Stimulated activated CD4-positive, alpha-beta T cell treated with anti-CD3 and anti-CD28 coated beads, Interleukin-4, amount 100 ng/mL, for 48 hours (primary cell): ENCODE results near the gene AKR7A3.

ENCODE experiments used
- DNase-seq, 2 donors: peaks; one replicate each; pipeline ENCODE4 v3.0.0-alpha.2; 2020; ENCODE audit warnings: low read depth in 2 of 2

Gene AKR7A3

GRCh38 chr1:19251305-19252196, 37.0 kb downstream of the AKR7A3 start, which contains the start of the genes EMC1 and MRTO4:
Gene EMC1, minus strand, starts transcription at chr1:19251524. Its CDS starts 15 bp downstream, at chr1:19251509.
Gene MRTO4, plus strand, starts transcription at chr1:19251805. Its CDS starts 31 bp downstream, at chr1:19251836.
- peak; percentile 91 for DNase-seq

GRCh38 chr1:19250629-19251304, 37.8 kb downstream of the AKR7A3 start:
- no peak for DNase-seq

- peak; percentile 55 to 66 for DNase-seq
Observed at GRCh38 chr1:19240673-19241538, 47.7 kb downstream of the AKR7A3 start.

GRCh38 chr1:19239876-19240275, 48.7 kb downstream of the AKR7A3 start:
- no peak for DNase-seq

GRCh38 chr1:19234224-19234623, 54.3 kb downstream of the AKR7A3 start:
- no peak for DNase-seq
